Epithelial cell of prostate (primary cell): ENCODE results near the gene ITGB2.

ENCODE experiments used
- DNase-seq: peaks from one replicate; pipeline ENCODE4 v3.0.0-alpha.2; 2011; ENCODE audit warnings: low read depth, low spot score
- H3K27ac ChIP-seq: fragments of 450-650 bp; 2 replicates; pipeline ENCODE4 v1.5.1; 2017; ENCODE audit warnings: mild to moderate bottlenecking

The ITGB2 gene

DNA sequence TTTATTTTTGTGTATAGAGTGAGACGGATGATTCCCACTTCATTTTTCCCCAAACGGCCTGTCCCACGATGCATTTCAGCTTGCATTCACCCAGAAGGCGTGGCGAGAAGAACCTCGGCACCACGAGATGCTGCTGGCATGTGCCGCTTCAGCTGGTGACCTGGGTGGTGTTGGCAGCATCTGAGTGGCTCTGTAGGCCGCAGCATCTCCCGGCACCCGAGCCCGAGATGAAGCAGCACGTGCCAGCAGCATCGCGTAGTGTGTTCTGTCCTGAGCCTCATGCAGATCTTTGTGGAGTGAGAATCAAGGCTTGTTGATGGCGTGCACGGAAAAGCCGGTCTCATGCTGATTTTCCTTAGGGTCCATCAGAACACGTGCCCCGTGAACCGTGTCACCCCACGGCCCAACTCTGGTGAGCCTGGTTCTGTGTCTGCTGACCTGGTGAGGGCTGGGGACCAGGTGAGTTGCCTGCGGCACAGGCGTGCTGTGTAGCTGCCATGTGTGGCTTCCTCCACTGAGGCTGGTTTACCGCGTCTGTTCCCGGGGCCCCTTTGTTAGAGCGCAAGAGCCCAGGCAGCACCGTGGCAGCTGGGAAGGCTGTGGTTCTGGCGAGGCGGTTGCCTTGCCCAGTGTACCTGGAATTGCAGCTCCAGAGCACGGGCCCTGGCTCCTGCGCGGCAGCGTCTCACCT lies 35.8 kb upstream of the ITGB2 start:
- no peak for DNase-seq
- H3K27ac ChIP-seq: no peak overlapping the region

DNA sequence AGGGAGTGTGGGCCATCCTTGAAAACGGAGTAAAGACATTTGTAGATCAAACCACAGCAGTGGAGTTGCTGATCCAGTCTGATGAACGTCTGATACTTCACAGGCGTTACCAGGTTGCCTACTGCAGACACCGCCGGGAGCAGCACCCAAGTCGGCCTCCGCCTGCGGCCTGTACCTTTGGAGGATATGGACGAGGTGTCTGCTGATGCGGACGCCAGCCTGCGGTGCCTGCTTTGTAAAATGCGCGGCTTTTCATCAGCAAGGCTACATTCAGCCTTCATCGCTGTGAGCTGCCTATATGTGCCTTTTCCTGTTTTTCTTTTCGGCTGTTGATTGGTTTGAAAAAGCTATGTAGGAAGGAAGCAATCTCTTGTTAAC lies 35.1 kb upstream of the ITGB2 start:
- DNase-seq: no peak
- H3K27ac ChIP-seq: no peak overlapping the region

DNA sequence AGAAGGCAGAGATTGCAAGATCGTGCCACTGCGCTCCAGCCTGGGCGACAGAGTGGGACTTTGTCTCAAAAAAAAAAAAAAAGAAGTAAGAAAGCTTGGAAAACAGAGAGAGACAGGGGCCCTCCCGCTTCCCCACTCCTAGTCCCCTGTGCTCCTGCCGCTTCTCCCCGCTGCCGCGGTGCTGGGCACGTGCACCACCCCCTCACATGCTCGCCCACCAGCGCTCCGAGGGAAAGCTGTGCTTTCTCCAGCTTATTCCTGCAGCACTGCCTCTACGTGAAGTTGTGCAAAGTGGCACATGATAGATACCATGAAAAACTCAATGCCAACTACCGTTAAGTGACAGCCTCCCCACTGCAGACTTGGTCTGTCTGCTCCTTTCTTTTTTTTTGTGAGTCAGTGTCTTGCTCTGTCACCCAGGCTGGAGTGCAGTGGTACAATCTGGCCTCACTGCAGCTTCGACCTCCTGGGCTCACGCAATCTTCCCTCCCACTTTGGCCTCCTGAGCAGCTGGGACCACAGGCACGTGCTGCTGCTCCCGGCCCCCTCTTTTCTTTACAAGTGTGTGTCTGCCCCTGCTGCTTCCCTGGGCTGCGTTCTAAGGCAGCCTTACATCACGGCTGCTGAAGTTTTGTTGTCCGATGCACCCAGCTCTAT lies 34.6 kb upstream of the ITGB2 start:
- DNase-seq: no peak
- no peak overlapping the region for H3K27ac ChIP-seq

DNA sequence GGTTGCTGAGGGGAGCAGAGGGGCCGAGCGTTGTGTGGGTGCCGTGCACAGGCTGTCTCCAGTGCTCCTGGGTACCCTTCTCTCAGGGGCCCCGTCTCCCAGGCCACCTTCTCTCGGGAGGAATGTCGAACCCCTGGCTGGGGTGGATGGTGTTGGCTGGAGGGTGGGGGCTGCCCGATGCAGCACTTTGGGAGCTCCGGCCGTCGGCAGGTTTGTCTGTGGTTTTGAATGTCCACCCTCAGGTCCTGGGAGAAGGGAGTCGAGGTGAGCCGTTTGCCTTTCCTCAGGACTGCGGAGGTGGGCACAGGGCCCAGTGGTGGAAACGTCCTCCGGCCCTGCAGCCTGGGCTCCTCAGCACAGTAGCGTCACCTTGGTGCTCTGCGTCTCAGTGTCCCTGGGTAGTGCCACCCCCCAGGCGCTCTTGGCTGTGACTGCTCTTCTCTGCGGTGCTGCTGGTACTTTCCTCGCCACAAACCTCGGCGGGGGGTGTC lies 33.6 kb upstream of the ITGB2 start:
- no peak overlapping the region for H3K27ac ChIP-seq
- no peak for DNase-seq

DNA sequence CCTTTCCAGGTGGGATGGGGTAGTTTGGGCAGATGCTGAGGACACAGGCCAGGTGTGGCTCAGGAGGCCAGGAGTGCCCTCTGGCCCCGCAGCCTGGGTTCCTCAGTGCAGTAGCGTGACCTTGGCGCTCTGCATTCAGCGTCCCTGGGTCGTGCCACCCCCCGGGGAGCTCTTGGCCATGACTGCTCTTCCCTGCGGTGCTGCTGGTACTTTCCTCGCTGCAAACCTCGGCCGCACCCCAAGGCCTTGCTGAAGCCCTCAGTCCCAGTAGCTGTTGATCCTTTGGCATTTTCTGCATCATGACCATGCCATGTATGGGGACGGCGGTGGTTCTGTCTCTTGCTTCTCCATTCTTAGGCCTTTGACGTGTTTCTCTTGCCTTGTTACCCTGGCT lies 32.9 kb upstream of the ITGB2 start:
- no peak overlapping the region for H3K27ac ChIP-seq
- DNase-seq: no peak

- no peak overlapping the region for H3K27ac ChIP-seq
- no peak for DNase-seq
Observed at GRCh38 chr21:44952929-44953627, 32.4 kb upstream of the ITGB2 start.

DNA sequence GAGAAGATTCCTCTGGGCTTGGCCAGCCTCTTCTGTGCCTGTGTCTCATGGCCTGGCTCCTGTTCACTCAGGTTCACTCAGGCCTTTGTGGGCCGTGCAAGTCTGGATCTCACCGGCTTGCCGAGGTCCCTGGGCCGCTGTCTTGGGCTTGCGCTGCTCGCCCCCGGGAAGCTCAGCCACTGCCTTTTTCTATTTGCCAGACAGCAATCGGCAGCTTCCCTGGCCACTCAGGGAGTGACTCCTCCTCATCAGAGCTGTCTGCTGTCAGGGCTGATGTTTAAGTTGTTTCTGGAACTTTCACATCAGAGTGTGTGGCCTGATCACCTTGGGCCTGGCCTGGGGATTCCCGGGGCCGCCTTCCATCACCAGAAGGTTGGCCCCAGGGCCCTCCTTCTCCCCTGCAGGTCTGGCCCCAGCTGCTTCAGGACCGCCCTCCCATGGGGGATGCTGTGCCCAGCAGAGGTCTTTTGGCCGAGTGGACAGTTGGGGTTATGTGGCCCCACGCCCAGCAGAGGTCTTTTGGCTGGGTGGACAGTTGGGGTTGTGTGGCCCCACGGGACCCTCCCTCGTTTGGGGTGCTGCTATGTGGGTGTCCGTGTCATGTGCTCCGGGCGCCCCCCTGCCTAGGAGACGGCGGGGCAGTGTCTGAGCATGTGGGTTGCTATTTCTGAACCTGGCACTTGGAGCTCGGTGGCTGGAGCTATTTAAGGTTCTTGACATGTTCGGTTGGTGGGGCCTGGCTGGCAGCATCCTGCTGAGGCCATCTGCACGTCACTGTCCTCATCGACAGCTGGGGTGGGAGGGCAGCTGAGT lies 31.6 kb upstream of the ITGB2 start:
- no peak for DNase-seq
- H3K27ac ChIP-seq: no peak overlapping the region

DNA sequence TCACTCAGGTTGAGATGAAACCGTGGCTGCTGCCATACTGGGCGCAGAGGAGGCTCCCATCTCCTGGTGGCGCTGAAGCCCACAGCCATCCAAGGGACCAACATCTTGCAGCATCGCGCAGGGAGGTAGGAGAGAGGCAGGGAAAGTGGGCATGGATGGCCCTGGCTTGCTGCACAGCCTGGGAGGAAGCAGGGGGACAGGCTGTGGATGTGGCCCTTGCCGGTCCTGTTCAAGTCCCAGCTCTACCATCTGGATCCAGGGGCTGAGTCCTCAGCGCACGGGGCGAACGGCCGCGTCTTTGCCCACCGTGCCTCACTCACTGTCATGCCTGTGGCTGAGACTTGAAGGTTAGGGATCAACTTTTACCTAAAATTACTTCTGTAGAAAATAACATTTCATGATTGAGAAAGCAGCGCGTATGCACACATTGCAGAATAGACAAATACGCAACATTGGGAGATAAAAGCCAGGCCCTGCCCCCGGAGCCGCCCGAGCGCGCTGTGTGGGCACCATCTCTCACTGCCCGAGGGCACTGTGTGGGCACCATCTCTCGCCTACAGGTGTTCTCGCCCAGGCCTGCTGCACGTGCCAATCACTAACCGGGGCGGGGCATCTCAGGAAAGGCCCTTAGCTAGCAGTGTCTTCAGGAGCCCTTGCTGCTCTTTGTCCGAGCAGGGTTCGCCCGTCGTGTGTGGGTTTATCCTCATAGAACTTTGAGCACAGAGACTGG lies 30.7 kb upstream of the ITGB2 start:
- no peak for DNase-seq
- no peak overlapping the region for H3K27ac ChIP-seq

GRCh38 chr21:44950351-44950750 lies 29.7 kb upstream of the ITGB2 start:
- DNase-seq: no peak

GRCh38 chr21:44949779-44950198 lies 29.1 kb upstream of the ITGB2 start:
- no peak for DNase-seq
- no peak overlapping the region for H3K27ac ChIP-seq

More at GRCh38 chr21:44950351-44950750, 29.7 kb upstream of the ITGB2 start:
- no peak overlapping the region for H3K27ac ChIP-seq

DNA sequence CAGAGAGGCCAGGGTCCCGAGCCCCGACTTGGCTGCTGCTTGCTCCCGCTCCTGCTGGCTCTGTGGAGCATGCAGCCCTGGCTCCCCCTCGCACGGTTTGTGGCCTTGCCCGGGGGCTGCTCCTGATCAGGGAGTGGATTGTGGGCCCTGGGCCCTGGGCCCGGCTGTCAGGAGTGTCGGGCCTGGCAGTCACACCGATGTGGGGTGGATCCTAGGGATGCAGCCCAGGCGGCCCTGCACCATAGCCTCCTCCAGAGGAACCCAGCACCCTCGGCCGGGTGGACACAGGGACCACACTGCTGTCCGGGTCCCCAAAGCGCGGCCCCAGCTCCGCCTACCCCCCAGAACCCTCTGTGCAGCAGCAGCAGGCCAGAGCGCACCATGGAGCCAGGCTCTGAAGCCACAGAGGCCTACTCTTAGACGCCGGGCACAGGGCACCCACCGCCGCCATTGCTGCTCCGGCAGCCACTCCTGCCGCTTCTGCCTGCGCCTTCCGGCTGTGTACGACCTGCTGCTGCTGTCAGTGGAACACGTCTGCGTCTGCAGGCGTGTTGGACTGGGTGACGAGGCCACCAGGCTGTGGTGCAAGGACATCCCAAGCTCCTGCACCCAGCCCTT lies 28.6 kb upstream of the ITGB2 start:
- DNase-seq: no peak
- no peak overlapping the region for H3K27ac ChIP-seq

GRCh38 chr21:44948426-44949120 lies 27.9 kb upstream of the ITGB2 start:
- DNase-seq: no peak
- H3K27ac ChIP-seq: no peak overlapping the region

DNA sequence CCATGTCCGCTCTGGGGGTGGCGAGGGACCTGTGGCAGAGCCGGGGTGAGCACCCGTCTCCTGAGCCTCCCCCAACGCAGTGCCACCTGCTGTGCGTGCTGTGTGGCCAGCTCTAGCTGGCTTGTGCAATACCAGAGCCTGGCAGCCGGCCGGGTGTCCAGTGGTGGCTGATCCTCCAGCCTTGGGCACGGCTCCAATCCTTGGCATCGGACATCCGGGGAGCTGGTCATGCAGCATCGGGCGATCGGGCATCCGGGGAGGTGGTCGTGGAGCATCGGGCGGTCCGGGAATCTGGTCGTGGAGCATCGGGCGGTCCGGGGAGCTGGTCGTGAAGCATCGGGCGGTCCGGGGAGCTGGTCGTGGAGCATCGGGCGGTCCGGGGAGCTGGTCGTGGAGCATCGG lies 27.2 kb upstream of the ITGB2 start:
- no peak overlapping the region for H3K27ac ChIP-seq
- DNase-seq: no peak

GRCh38 chr21:44947111-44947929 lies 26.6 kb upstream of the ITGB2 start:
- no peak for DNase-seq
- H3K27ac ChIP-seq: no peak overlapping the region

GRCh38 chr21:44946254-44947041 lies 25.7 kb upstream of the ITGB2 start:
- DNase-seq: no peak
- H3K27ac ChIP-seq: no peak overlapping the region

GRCh38 chr21:44944596-44944995 lies 23.9 kb upstream of the ITGB2 start:
- no peak for DNase-seq
- H3K27ac ChIP-seq: no peak overlapping the region
